Head of caudate nucleus (tissue), 42 donors: Measurements from ENCODE around the gene OR2L5.

Source experiments
- DNase-seq, 42 donors: peaks; one replicate each; pipeline versions ENCODE4 v3.0.0 to v3.0.0-alpha.2; 2020 to 2021; ENCODE audit warnings: mixed read lengths in 7 of 42
- intact Hi-C: fragments of 100-400 bp; cut with DNase I; formaldehyde crosslinking; loops from one replicate; pipeline ENCODE4 v1.15.0; 2022

Gene OR2L5

GRCh38 chr1:248013229-248013710, at the start of gene OR2L5:
OR2L5 (plus strand) TSS chr1:248013660; CDS start chr1:248021948, 8,288 bp downstream.
- DNase-seq, result peak in 2 of 42 donors; percentile 2 to 7
- intact Hi-C loops, result no loop called here

- DNase-seq, result no peak
- intact Hi-C loops, result no loop called here
These were observed 48.5 kb upstream of the OR2L5 start, which contains the start of gene OR2AK2 for GRCh38 chr1:247964933-247965332. OR2AK2 (plus strand) TSS chr1:247965233; CDS start chr1:247965377, 144 bp downstream.

- intact Hi-C loops, result no loop called here
These were observed 46.8 kb upstream of the OR2L5 start for GRCh38 chr1:247966532-247967204.

GRCh38 chr1:247992986-247993385, 20.5 kb upstream of the OR2L5 start:
- intact Hi-C loops, result no loop called here
- DNase-seq, result no peak

More at GRCh38 chr1:247966532-247967204, 46.8 kb upstream of the OR2L5 start:
- no peak for DNase-seq

GRCh38 chr1:247998811-247999210, 14.6 kb upstream of the OR2L5 start:
- DNase-seq, result no peak
- intact Hi-C loops, result no loop called here

GRCh38 chr1:248000169-248000568, 13.3 kb upstream of the OR2L5 start:
- intact Hi-C loops, result no loop called here
- DNase-seq, result no peak

- DNase-seq, result no peak
- intact Hi-C loops, result no loop called here
These were observed 5.7 kb upstream of the OR2L5 start for GRCh38 chr1:248007778-248008177.

- intact Hi-C loops, result no loop called here
- DNase-seq, result no peak
These were observed 3.8 kb upstream of the OR2L5 start for GRCh38 chr1:248009681-248010080.

- intact Hi-C loops, result no loop called here
- no peak for DNase-seq
These were observed 2.3 kb downstream of the OR2L5 start for GRCh38 chr1:248015803-248016202.

- intact Hi-C loops, result no loop called here
- DNase-seq, result no peak
These were observed 16.3 kb downstream of the OR2L5 start, which contains the start of gene OR2L2 for GRCh38 chr1:248029770-248030169. OR2L2 (plus strand) TSS chr1:248030070; CDS start chr1:248038268, 8,198 bp downstream.

- DNase-seq, result no peak
- intact Hi-C loops, result no loop called here
These were observed 31.7 kb downstream of the OR2L5 start for GRCh38 chr1:248045209-248045608.

- intact Hi-C loops, result no loop called here
- DNase-seq, result no peak
These were observed 33.1 kb downstream of the OR2L5 start, which contains the start of gene OR2L3 for GRCh38 chr1:248046536-248046935. OR2L3 (plus strand) TSS chr1:248046836; CDS start chr1:248060682, 13,846 bp downstream.

GRCh38 chr1:248047008-248047407, 33.5 kb downstream of the OR2L5 start:
- intact Hi-C loops, result no loop called here
- DNase-seq, result no peak

- DNase-seq, result no peak
- intact Hi-C loops, result no loop called here
These were observed 41.2 kb downstream of the OR2L5 start for GRCh38 chr1:248054671-248055070.

GRCh38 chr1:248055261-248055660, 41.8 kb downstream of the OR2L5 start:
- DNase-seq, result no peak
- intact Hi-C loops, result no loop called here

- intact Hi-C loops, result no loop called here
- no peak for DNase-seq
These were observed 51.6 kb downstream of the OR2L5 start for GRCh38 chr1:248065071-248065470.

- no peak for DNase-seq
- intact Hi-C loops, result no loop called here
These were observed 52.1 kb downstream of the OR2L5 start for GRCh38 chr1:248065604-248066003.
